ENCODE results near the gene CORO7. TPM values are rescaled to one million over a fixed set of nuclear protein-coding genes. Genes with fewer than 3 reads are reported as not detected.

Gene CORO7
- polyA plus RNA-seq, 3 donors = 44.7 to 181 (median 68.4) TPM

DNA sequence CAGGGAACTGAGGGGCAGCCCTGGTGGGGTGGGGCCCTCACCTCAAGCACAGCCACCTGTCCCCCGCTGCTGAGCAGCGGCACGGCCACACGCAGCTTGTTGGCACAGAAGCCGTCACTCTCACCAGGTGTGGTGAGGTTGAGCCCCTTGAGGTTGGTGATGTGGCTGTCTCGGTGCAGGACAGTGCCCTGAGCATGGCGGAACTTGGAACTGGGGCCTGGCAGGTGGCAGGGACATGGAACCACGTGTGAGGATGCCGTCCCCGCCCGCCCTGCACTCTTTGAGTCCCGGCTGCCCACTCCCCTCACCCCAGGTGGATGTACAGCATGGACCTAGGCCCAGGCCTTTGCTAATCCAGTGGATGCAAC, 54.5 kb downstream of the CORO7 start:
- peaks cover 70 to 98% of the 10 kb centered on the region in 2 donors for H3K36me3 Mint-ChIP-seq
- peak overlapping the region in 2 of 7 donors; percentile 30 to 41 for H3K27ac Mint-ChIP-seq
- 98% methylated on average over 6 of the region's 12 CpGs for WGBS (ENCODE audit: insufficient coverage)

GRCh38 chr16:4361033-4361943, 55.1 kb downstream of the CORO7 start:
- H3K79me2 ChIP-seq (ENCODE audit: insufficient read depth, low read length) = no peaks in the 10 kb centered on the region
- H3K27ac ChIP-seq (ENCODE audit: low read depth in 1 of 2, low read length in 2 of 2) = no peak overlapping the region
- no peaks in the 10 kb centered on the region for H3K27me3 ChIP-seq (ENCODE audit: control insufficient read depth in 2 of 2, insufficient read depth in 2 of 2, low read length in 2 of 2)
- H3K4me3 ChIP-seq (replicated peaks in 1 of 3; ENCODE audit: low read depth in 2 of 3, low read length in 3 of 3) = no peak overlapping the region
- peaks cover 91% of the 10 kb centered on the region for H4K20me1 ChIP-seq (ENCODE audit: insufficient read depth, low read length)
- peaks cover 87 to 99% of the 10 kb centered on the region in 2 donors for H3K36me3 ChIP-seq (replicated peaks in 1 of 2; ENCODE audit: control insufficient read depth in 1 of 2, insufficient read depth in 2 of 2, low read length in 2 of 2)
- H3K27me3 Mint-ChIP-seq (ENCODE audit: low read depth in 3 of 3) = peaks cover 1 to 3% (median 3%) of the 10 kb centered on the region in 3 donors
- H2AFZ ChIP-seq (ENCODE audit: insufficient read depth, low read depth, low read length, poor library complexity, severe bottlenecking) = no peak overlapping the region
- 97% methylated on average over 22 of the region's 28 CpGs for WGBS (ENCODE audit: insufficient coverage)
- H3K9ac ChIP-seq (ENCODE audit: insufficient read depth, low read length, poor library complexity, severe bottlenecking) = no peak overlapping the region
- H3K9me3 Mint-ChIP-seq = no peaks in the 10 kb centered on the region
- no peak overlapping the region for H3K4me3 Mint-ChIP-seq
- peak overlapping the region in 2 of 7 donors; percentile 46 to 54 for H3K27ac Mint-ChIP-seq
- no peak overlapping the region for H3K4me2 ChIP-seq (replicated peaks; ENCODE audit: extremely low read depth, low read length, poor library complexity, severe bottlenecking)
- intact Hi-C loops (cut with micrococcal nuclease) = no loop called here
- no peaks in the 10 kb centered on the region for H3K9me3 ChIP-seq (replicated peaks in 1 of 2; ENCODE audit: control insufficient read depth in 1 of 2, insufficient read depth in 1 of 2, low read length in 2 of 2)
- H3K4me1 ChIP-seq (ENCODE audit: control insufficient read depth in 1 of 2, insufficient read depth in 2 of 2, low read length in 2 of 2) = no peaks in the 10 kb centered on the region
- DNase-seq = no peak
- TF ChIP-seq CTCF (IDR thresholded peaks at IDR 0.05) = no peak
- H3K36me3 Mint-ChIP-seq = peaks cover 69 to 97% of the 10 kb centered on the region in 2 donors
- no peaks in the 10 kb centered on the region for H3K4me1 Mint-ChIP-seq

More for the DNA sequence above, 54.5 kb downstream of the CORO7 start:
- Histone ChIP-seq H3K4me3 (replicated peaks in 1 of 3; ENCODE audit: low read depth in 2 of 3, low read length in 3 of 3) (no peak overlapping the region), H3K9ac (ENCODE audit: insufficient read depth, low read length, poor library complexity, severe bottlenecking) (no peak overlapping the region), H3K27me3 (ENCODE audit: control insufficient read depth in 2 of 2, insufficient read depth in 2 of 2, low read length in 2 of 2) (no peaks in the 10 kb centered on the region), H3K27ac (ENCODE audit: low read depth in 1 of 2, low read length in 2 of 2) (no peak overlapping the region), H3K79me2 (ENCODE audit: insufficient read depth, low read length) (no peaks in the 10 kb centered on the region), H3K4me1 (ENCODE audit: control insufficient read depth in 1 of 2, insufficient read depth in 2 of 2, low read length in 2 of 2) (no peaks in the 10 kb centered on the region), H3K4me2 (replicated peaks; ENCODE audit: extremely low read depth, low read length, poor library complexity, severe bottlenecking) (no peak overlapping the region), H4K20me1 (ENCODE audit: insufficient read depth, low read length) (peaks cover 93% of the 10 kb centered on the region), H3K9me3 (replicated peaks in 1 of 2; ENCODE audit: control insufficient read depth in 1 of 2, insufficient read depth in 1 of 2, low read length in 2 of 2) (no peaks in the 10 kb centered on the region), H3K36me3 (replicated peaks in 1 of 2; ENCODE audit: control insufficient read depth in 1 of 2, insufficient read depth in 2 of 2, low read length in 2 of 2) (peaks cover 88 to 99% of the 10 kb centered on the region in 2 donors), H2AFZ (ENCODE audit: insufficient read depth, low read depth, low read length, poor library complexity, severe bottlenecking) (no peak overlapping the region)
- Mint-ChIP-seq H3K9me3 (no peaks in the 10 kb centered on the region), H3K4me1 (no peaks in the 10 kb centered on the region), H3K27me3 (ENCODE audit: low read depth in 3 of 3) (peaks cover 1 to 3% (median 2%) of the 10 kb centered on the region in 3 donors), H3K4me3 (no peak overlapping the region)
- no peak for TF ChIP-seq CTCF (IDR thresholded peaks at IDR 0.05)
- DNase-seq = no peak
- intact Hi-C loops (cut with micrococcal nuclease) = no loop called here

Data from CD14-positive monocyte (primary cell).